Middle frontal gyrus (tissue), 1 donor: ENCODE results near the gene HMSD.

Experiments
- DNase-seq: peaks from one replicate; pipeline ENCODE4 v3.0.0-alpha.2; 2015; ENCODE audit warnings: low spot score; ENCODE audit errors: extremely low spot score

Gene HMSD

GRCh38 chr18:63992751-63993150, 43.6 kb downstream of the HMSD start:
- DNase-seq, result no peak

GRCh38 chr18:63994783-63995399, 45.8 kb downstream of the HMSD start:
- DNase-seq, result no peak

- DNase-seq, result no peak
Observed at GRCh38 chr18:63997041-63997440, 47.9 kb downstream of the HMSD start.

GRCh38 chr18:63997606-63998005, 48.5 kb downstream of the HMSD start:
- no peak for DNase-seq

GRCh38 chr18:63999871-64000270, 50.8 kb downstream of the HMSD start:
- no peak for DNase-seq

GRCh38 chr18:64002581-64002980, 53.5 kb downstream of the HMSD start:
- DNase-seq, result no peak

GRCh38 chr18:64009305-64009704, 60.2 kb downstream of the HMSD start:
- no peak for DNase-seq
